OCI-LY1 (cell line): ENCODE results near the gene CD38.
A peak's percentile ranks its signal among the peaks of the same experiment; 100 is the strongest.

Experiments used
- H2AFZ ChIP-seq: fragments of 200-600 bp; sonication (generic), shearing (Covaris generic); 2 replicates; pipeline ENCODE4 v1.6.0; 2014; ENCODE audit warnings: antibody characterized with exemption, mild to moderate bottlenecking, low read length
- H3F3A ChIP-seq: fragments of 200-600 bp; sonication (generic), shearing (Covaris generic); 2 replicates; pipeline ENCODE4 v1.6.0; 2014; ENCODE audit warnings: mild to moderate bottlenecking, antibody characterized with exemption, low read length, moderate library complexity; ENCODE audit not compliant: insufficient read depth
- H3K27ac ChIP-seq: fragments of 200-600 bp; sonication (generic); 2 replicates; pipeline ENCODE4 v1.5.1; 2014; ENCODE audit warnings: low read length, mixed run types, mild to moderate bottlenecking, low read depth; ENCODE audit not compliant: poor library complexity, severe bottlenecking
- H3K27me3 ChIP-seq: fragments of 200-600 bp; sonication (generic); 2 replicates; pipeline ENCODE4 v1.6.0; 2014; ENCODE audit warnings: antibody characterized with exemption, mild to moderate bottlenecking, low read length, moderate library complexity; ENCODE audit not compliant: insufficient read depth
- H3K36me3 ChIP-seq: fragments of 200-600 bp; sonication (generic); 2 replicates; pipeline ENCODE4 v1.6.1; 2014; ENCODE audit warnings: mild to moderate bottlenecking, antibody characterized with exemption, low read length, moderate library complexity, mixed read lengths; ENCODE audit not compliant: insufficient read depth
- H3K4me1 ChIP-seq: fragments of 200-600 bp; sonication (generic); 2 replicates; pipeline ENCODE4 v1.5.1; 2014; ENCODE audit warnings: mild to moderate bottlenecking, low read length, moderate library complexity; ENCODE audit not compliant: insufficient read depth, severe bottlenecking
- H3K4me2 ChIP-seq: fragments of 200-600 bp; sonication (generic), shearing (Covaris generic); 2 replicates; pipeline ENCODE4 v1.6.1; 2014; ENCODE audit warnings: low read length
- H3K4me3 ChIP-seq: fragments of 200-600 bp; sonication (generic); 2 replicates; pipeline ENCODE4 v1.5.1; 2014; ENCODE audit warnings: low read length, low read depth, mild to moderate bottlenecking, mixed read lengths; ENCODE audit not compliant: poor library complexity, severe bottlenecking
- H3K79me2 ChIP-seq: fragments of 200-600 bp; shearing (Covaris generic); 2 replicates; pipeline ENCODE4 v1.6.1; 2016; ENCODE audit warnings: mixed run types, low read length, mixed read lengths; ENCODE audit not compliant: insufficient read depth
- H3K9ac ChIP-seq: fragments of 200-600 bp; sonication (generic), shearing (Covaris generic); 2 replicates; pipeline ENCODE4 v1.6.1; 2014; ENCODE audit warnings: mild to moderate bottlenecking, low read length, mixed read lengths
- H3K9me2 ChIP-seq: fragments of 200-600 bp; sonication (generic), shearing (Covaris generic); 2 replicates; pipeline ENCODE4 v1.6.1; 2014; ENCODE audit warnings: low read depth, mild to moderate bottlenecking, low read length, mixed read lengths
- H3K9me3 ChIP-seq: fragments of 200-600 bp; shearing (Covaris generic); 2 replicates; pipeline ENCODE4 v1.6.1; 2014; ENCODE audit warnings: low read length, mixed read lengths
- H4K20me1 ChIP-seq: fragments of 200-600 bp; sonication (generic), shearing (Covaris generic); 2 replicates; pipeline ENCODE4 v1.6.0; 2016; ENCODE audit warnings: mild to moderate bottlenecking, low read length; ENCODE audit not compliant: insufficient read depth
- CTCF ChIP-seq: fragments of 200-600 bp; sonication (generic), shearing (Covaris generic); IDR thresholded peaks from 2 replicates; pipeline ENCODE4 v1.5.1; 2017; ENCODE audit warnings: mild to moderate bottlenecking, antibody characterized with exemption, low read length, moderate library complexity, mixed read lengths
- EZH2 ChIP-seq: fragments of 200-600 bp; sonication (generic), shearing (Covaris generic); IDR thresholded peaks from 2 replicates; pipeline ENCODE4 v1.8.0; 2017; ENCODE audit warnings: borderline replicate concordance, mixed run types, mild to moderate bottlenecking, antibody characterized with exemption, low read length, moderate library complexity, mixed read lengths

CD38 gene

DNA sequence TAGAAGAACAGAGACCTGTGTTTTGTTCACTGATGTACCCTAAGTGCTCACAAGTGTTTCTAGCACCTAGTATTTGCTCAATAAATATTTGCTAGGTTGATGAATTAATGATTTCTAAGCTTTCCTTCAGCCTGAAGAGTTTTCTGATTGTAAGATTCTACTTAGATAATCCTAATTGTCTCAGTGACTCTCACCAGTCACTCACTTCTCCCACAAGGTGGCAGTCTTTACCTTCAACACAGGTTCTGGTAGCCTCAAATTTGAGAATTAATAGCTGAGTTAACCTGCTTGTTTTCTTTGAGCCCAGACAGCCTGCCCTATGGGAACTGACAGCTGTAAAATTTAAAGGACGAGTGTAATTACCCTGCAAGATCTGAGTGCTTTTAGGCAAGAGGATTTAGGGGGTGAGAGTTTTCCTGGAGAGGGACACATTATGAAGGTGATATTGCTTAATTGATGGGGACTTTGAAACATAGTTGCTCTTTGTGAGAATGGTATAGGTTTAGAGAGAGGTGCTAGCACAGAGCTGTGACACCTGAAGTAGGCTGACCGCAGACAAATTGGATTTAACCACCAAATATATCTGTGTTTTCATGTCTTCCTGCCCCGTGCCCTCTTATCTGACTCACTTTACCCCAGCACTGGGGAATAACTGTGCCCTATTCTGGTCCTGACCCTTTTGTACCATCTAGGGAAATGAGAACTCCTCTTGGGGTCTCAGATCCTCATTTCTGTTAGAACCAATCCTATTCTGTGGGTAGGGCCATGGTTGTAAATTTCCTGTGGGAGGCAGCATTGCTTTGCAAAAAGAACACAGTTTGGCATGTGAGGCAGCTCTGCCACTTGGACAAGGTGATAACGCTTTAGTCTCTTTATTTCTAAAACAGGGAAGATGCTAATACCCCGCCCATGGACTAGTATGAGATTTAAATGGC, 27.7 kb downstream of the CD38 start:
- no peaks in the 10 kb centered on the region for H3K79me2 ChIP-seq
- TF ChIP-seq EZH2 (no peak), CTCF (peak; percentile 63)

DNA sequence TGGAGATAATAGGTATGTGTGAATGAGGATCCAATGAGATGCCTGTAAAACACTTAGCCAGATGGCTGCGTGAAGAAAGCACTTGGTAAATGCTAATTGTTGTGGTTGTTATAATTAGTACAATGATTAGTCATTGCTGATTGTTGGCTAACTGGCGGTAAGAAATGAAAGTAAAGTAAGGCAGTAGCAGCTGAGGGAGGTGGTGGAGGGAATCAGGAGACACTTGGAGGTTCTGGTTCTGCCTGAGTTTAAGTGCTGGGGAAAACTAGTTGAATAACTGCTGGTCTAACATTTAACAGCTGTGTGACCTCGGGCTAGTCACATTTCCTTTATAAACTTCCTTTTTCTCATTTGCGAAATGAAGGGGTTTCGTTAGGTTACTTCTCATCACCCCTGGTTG, 30.9 kb downstream of the CD38 start:
- Histone ChIP-seq H3K4me3 (peak overlapping the region; percentile 39), H3K9me2 (no peaks in the 10 kb centered on the region), H3K79me2 (no peaks in the 10 kb centered on the region), H3F3A (no peaks in the 10 kb centered on the region), H3K4me1 (peaks cover 38% of the 10 kb centered on the region), H2AFZ (0 out of 2 replicates have a peak overlapping the region, but pooled peaks have one; percentile 75), H3K4me2 (peak overlapping the region; percentile 61), H3K9ac (peak overlapping the region; percentile 31; the same call in 1 of the 2 replicates), H4K20me1 (no peaks in the 10 kb centered on the region), H3K36me3 (no peaks in the 10 kb centered on the region), H3K27me3 (no peaks in the 10 kb centered on the region), H3K9me3 (no peaks in the 10 kb centered on the region), H3K27ac (peak overlapping the region; percentile 57)
- no peak for TF ChIP-seq EZH2
- no peak for TF ChIP-seq CTCF

More for the DNA sequence above, 27.7 kb downstream of the CD38 start:
- Histone ChIP-seq H3K9me3 (no peaks in the 10 kb centered on the region), H3K27ac (no peak overlapping the region), H3K36me3 (no peaks in the 10 kb centered on the region), H3K9ac (no peak overlapping the region), H3K4me2 (no peak overlapping the region), H2AFZ (no peak overlapping the region), H3F3A (no peaks in the 10 kb centered on the region), H3K27me3 (no peaks in the 10 kb centered on the region), H3K4me3 (no peak overlapping the region), H4K20me1 (no peaks in the 10 kb centered on the region), H3K4me1 (peaks cover 45% of the 10 kb centered on the region), H3K9me2 (no peaks in the 10 kb centered on the region)

- Histone ChIP-seq H3K79me2 (no peaks in the 10 kb centered on the region), H2AFZ (0 out of 2 replicates have a peak overlapping the region, but pooled peaks have one; percentile 75), H3K4me2 (peak overlapping the region; percentile 61), H3K27ac (peak overlapping the region; percentile 57), H3K9ac (peak overlapping the region; percentile 31; the same call in 1 of the 2 replicates), H3K36me3 (no peaks in the 10 kb centered on the region), H3K9me3 (no peaks in the 10 kb centered on the region), H3K4me1 (peaks cover 34% of the 10 kb centered on the region), H3K27me3 (no peaks in the 10 kb centered on the region), H3F3A (no peaks in the 10 kb centered on the region), H4K20me1 (no peaks in the 10 kb centered on the region), H3K9me2 (no peaks in the 10 kb centered on the region), H3K4me3 (peak overlapping the region; percentile 39)
- no peak for TF ChIP-seq EZH2
- no peak for TF ChIP-seq CTCF
Observed at GRCh38 chr4:15809466-15809865, 31.3 kb downstream of the CD38 start.
